Head of caudate nucleus (tissue), 42 donors: ENCODE measurements around the gene BBS5.
"Not testable (repeated sequence)": the region's sequence is repeated elsewhere in the genome, so short reads cannot be mapped to it uniquely, and the experiment has no call there.

Source experiments
- DNase-seq, 42 donors: peaks; one replicate each; pipeline versions ENCODE4 v3.0.0 to v3.0.0-alpha.2; 2020 to 2021; ENCODE audit warnings: mixed read lengths in 7 of 42
- intact Hi-C: fragments of 100-400 bp; cut with DNase I; formaldehyde crosslinking; loops from one replicate; pipeline ENCODE4 v1.15.0; 2022

BBS5 gene

DNA sequence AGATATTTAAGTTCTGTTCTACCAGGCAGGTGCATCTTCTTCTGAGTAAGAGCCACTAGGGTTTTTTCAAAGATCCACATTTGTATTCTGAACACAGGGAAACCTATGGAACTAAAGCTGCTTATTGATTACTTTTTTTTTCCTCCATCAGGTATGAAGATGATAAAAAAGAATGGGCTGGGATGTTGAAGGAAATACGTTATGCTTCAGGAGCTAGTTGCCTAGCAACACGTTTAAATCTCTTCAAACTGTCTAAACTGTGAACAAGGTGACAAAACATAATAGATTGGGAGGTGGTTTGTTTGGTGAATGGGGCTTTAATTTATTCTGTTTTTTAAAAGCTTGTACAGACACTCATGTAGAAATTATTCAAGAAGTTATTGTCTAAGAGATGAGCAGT is 46.1 kb downstream of the BBS5 start:
- intact Hi-C loops, result no loop called here
- no peak for DNase-seq

DNA sequence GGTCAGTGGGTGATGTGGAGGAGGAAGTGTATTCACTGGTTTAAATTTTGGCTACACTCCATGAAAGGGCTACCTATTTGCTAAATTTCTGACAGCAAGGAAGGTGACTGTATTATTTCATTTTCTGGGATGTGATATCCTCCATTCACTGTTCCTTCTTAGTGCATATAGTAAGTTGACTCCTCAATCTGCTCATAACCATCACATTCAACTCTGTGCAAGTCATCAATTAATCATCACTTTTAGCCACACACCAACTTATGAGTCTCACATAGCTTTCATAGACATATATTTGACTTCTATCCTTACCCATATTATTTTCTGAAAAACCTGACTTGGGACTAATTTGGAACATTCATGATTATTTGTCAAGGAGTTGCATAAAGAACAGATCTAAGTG is 47.2 kb downstream of the BBS5 start:
- DNase-seq, result no peak
- intact Hi-C loops, result no loop called here

DNA sequence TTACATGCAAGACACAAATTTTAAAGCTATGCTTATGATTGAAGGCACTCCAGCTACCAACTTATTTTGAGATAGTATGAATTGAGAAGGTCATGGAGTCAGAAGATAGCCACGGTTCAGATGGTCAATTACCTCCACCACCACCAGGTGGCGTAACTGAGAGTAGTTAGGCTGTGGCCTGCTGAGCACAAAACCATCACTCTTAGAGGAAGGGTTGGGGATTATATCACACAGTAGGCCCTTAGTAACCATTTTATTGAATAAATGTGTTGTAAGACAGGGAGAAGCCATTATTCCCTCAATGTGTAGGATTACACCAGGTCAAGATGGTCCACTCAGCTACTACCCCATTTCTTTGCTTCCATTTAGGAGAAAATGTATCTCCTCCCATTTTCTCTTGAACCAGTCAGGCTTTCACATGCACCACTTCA is 49.0 kb downstream of the BBS5 start:
- peak in 37 of 42 donors; percentile 14 to 84 (median 60) for DNase-seq
- intact Hi-C loops, result no loop called here

- not testable (repeated sequence) for DNase-seq
Observed at GRCh38 chr2:169539460-169539859, 60.2 kb downstream of the BBS5 start.

GRCh38 chr2:169540146-169540545 is 60.9 kb downstream of the BBS5 start:
- DNase-seq, result no peak
- intact Hi-C loops, result no loop called here

More at GRCh38 chr2:169539460-169539859, 60.2 kb downstream of the BBS5 start:
- intact Hi-C loops, result not testable (repeated sequence)

GRCh38 chr2:169542433-169542832 is 63.1 kb downstream of the BBS5 start:
- DNase-seq, result no peak
- intact Hi-C loops, result no loop called here

DNA sequence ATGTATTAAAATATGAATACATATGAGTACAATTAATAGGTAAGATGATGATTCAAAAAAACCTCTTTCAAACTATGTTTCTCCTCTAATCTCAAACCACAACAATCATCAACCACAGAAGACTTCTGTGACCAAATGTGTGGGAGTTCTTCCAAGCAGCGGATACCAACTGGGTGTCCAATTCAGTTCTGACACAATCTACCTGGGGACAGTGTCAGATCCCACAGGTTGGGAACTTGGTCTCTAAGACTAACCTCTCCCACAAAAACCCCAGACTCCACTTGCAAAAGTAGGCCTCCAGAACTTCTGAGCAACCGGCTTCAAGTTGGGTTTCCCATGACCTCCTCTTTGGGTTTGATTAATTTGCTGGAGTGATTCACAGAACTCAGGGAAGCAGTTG is 67.5 kb downstream of the BBS5 start:
- intact Hi-C loops, result no loop called here
- DNase-seq, result no peak
